Measurements from ENCODE around the gene NKX2-3.

NKX2-3 gene

GRCh38 chr10:99583687-99584086, 50.9 kb downstream of the NKX2-3 start:
- DNase-seq (ENCODE audit: low read depth) = no peak
